K562 (cell line): ENCODE results near the gene CBX2. TPM values are rescaled to one million over a fixed set of nuclear protein-coding genes. Genes with fewer than 3 reads are reported as not detected.

ENCODE experiments used
- ATF3 ChIP-seq, 2 experiments: fragments of 450-650 bp in 1 of 2; sonication (generic) in 1 of 2; formaldehyde crosslinking in 1 of 2; IDR thresholded peaks in 1 of 2; conservative IDR thresholded peaks in 1 of 2; 2 replicates each; pipeline versions ENCODE4 v1.6.1 to v1.8.1; 2016 to 2023; ENCODE audit warnings: mild to moderate bottlenecking in 2 of 2, moderate library complexity in 2 of 2, inconsistent platforms in 1 of 2, missing genetic modification reagents in 1 of 2
- ATF7 ChIP-seq: fragments of 450-650 bp; IDR thresholded peaks from 2 replicates; pipeline ENCODE4 v1.7.1; 2014; ENCODE audit warnings: mild to moderate bottlenecking, moderate library complexity
- BACH1 ChIP-seq: fragments of 200-800 bp; sonication (Bioruptor generic); IDR thresholded peaks from 2 replicates; pipeline ENCODE4 v1.6.1; 2016; ENCODE audit warnings: missing genetic modification characterization, missing compliant biosample characterization
- CTBP1 ChIP-seq: fragments of 450-650 bp; IDR thresholded peaks from 2 replicates; pipeline ENCODE4 v1.6.1; 2016; ENCODE audit warnings: borderline replicate concordance
- E2F3 ChIP-seq: fragments of 250-450 bp; sonication (Bioruptor Pico); IDR thresholded peaks from 2 replicates; pipeline ENCODE4 v1.4.0; 2020; ENCODE audit warnings: mild to moderate bottlenecking
- EZH2 ChIP-seq: IDR thresholded peaks from 2 replicates; pipeline ENCODE4 v1.6.1; 2012; ENCODE audit warnings: low read depth, mild to moderate bottlenecking, inconsistent platforms, low read length, borderline replicate concordance
- FIP1L1 ChIP-seq: fragments of 200-400 bp; formaldehyde crosslinking; IDR thresholded peaks from 2 replicates; pipeline ENCODE4 v1.6.1; 2018; ENCODE audit warnings: mild to moderate bottlenecking, low read depth, low read length; ENCODE audit not compliant: poor library complexity, severe bottlenecking
- NCOA6 ChIP-seq: fragments of 450-650 bp; IDR thresholded peaks from 2 replicates; pipeline ENCODE4 v1.6.1; 2017; ENCODE audit warnings: mild to moderate bottlenecking
- NR1H2 ChIP-seq: sonication (generic); formaldehyde crosslinking; IDR thresholded peaks from 2 replicates; pipeline ENCODE4 v1.4.0; 2020; ENCODE audit warnings: mild to moderate bottlenecking, missing genetic modification reagents
- RBM34 ChIP-seq: fragments of 200-400 bp; formaldehyde crosslinking; IDR thresholded peaks from 2 replicates; pipeline ENCODE4 v1.6.1; 2018; ENCODE audit warnings: low read length, borderline replicate concordance; ENCODE audit not compliant: insufficient read depth
- RFX7 ChIP-seq: fragments of 250-450 bp; sonication (Bioruptor Pico); IDR thresholded peaks from 2 replicates; pipeline ENCODE4 v1.5.1; 2021; ENCODE audit warnings: mild to moderate bottlenecking
- SP1 ChIP-seq: sonication (generic); formaldehyde crosslinking; IDR thresholded peaks from 2 replicates; pipeline ENCODE4 v1.8.1; 2022; ENCODE audit warnings: mild to moderate bottlenecking, missing genetic modification reagents
- SPI1 ChIP-seq: IDR thresholded peaks from 2 replicates; pipeline ENCODE4 v1.6.1; 2011; ENCODE audit warnings: low read depth, low read length, control low read depth, borderline replicate concordance
- TAL1 ChIP-seq: fragments of 450-650 bp; IDR thresholded peaks from 2 replicates; pipeline ENCODE4 v1.6.1; 2016; ENCODE audit warnings: mild to moderate bottlenecking
- ZNF232 ChIP-seq: sonication (generic); formaldehyde crosslinking; IDR thresholded peaks from 2 replicates; pipeline ENCODE4 v1.8.0; 2022; ENCODE audit warnings: mild to moderate bottlenecking, missing genetic modification reagents
- ZNF318 ChIP-seq, 2 experiments: fragments of 450-650 bp; IDR thresholded peaks; 2 replicates each; pipeline ENCODE4 v1.6.1; 2016; ENCODE audit warnings: mild to moderate bottlenecking in 2 of 2, borderline replicate concordance in 1 of 2, low read depth in 1 of 2, moderate library complexity in 1 of 2
- ZNF589 ChIP-seq: fragments of 200-800 bp; sonication (Bioruptor generic); IDR thresholded peaks from 2 replicates; pipeline ENCODE4 v1.6.1; 2016; ENCODE audit warnings: low read depth, missing genetic modification characterization, missing compliant biosample characterization
- polyA plus RNA-seq, 8 experiments: library from polyadenylated mRNA; depleted of rRNA in 4 of 8; stranded (reverse) in 5 of 8; unstranded in 3 of 8; fragments of >200 nt; fragmentation: Nextera tagmentation in 2 of 8; fragmentation: Illumina TruSeq in 1 of 8; extraction: Ambion mirVana in 2 of 8; extraction: Trizol in 1 of 8; gene quantifications; 2 replicates each; pipeline versions ENCODE4 v1.2.1 to v1.2.3, GENCODE V29; 2011 to 2014; ENCODE audit warnings: inconsistent platforms in 1 of 8, missing spikeins in 1 of 8
- total RNA-seq, 7 experiments: library from RNA; depleted of rRNA in 6 of 7; stranded (reverse); fragments of >200 nt in 6 of 7; fragmentation: Illumina TruSeq in 2 of 7; extraction: Trizol in 2 of 7; gene quantifications; 2 replicates each; pipeline versions ENCODE4 v1.2.1 to v1.2.3, GENCODE V29; 2011 to 2021; ENCODE audit warnings: low replicate concordance in 1 of 7
- TF ChIP-seq, protein P1 (sequence below): fragments of 450-650 bp; conservative IDR thresholded peaks from 2 replicates; pipeline ENCODE4 v1.6.1; 2016; ENCODE audit warnings: missing genetic modification characterization, low read depth, mild to moderate bottlenecking, control low read depth, missing compliant biosample characterization

The CBX2 gene
- total and polyA plus RNA-seq, 9 of the 15 experiments (the other 6 are each of a cell fraction or from before 2014, with no cell fraction given), result 0.66 to 26.9 (median 13.9) TPM

DNA sequence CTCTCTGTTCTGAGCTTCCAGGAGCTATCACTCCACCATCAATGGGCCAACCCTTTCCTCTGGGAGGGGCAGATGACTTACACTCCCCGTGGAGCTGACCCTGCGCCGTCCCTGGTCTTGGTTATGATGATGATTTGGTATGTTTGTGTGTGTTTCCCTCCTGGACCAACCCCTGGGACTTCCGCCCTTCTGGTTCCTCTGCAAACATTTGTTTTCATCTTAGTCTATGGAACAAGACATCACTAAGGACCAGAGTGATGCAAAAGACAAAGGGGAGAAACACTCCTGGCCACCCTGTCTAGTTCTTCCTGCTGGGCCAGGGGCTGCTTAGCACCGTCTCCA is 47.6 kb downstream of the CBX2 start (continued):
- no peak for TF ChIP-seq ZNF318 (IDR thresholded peaks at IDR 0.05; ENCODE audit: borderline replicate concordance in 1 of 2, low read depth in 1 of 2)
- TF ChIP-seq SP1 (CRISPR knock-in tag), result peak; percentile 24; the same call in 1 of the 2 replicates
- no peak for TF ChIP-seq EZH2
- TF ChIP-seq BACH1 (tag), result no peak; the same call in 1 of the 2 replicates
- TF ChIP-seq E2F3 (CRISPR knock-in tag), result no peak
- TF ChIP-seq NCOA6, result no peak
- no peak for TF ChIP-seq TAL1
- TF ChIP-seq NR1H2 (CRISPR knock-in tag), result no peak
- TF ChIP-seq, protein P1, sequence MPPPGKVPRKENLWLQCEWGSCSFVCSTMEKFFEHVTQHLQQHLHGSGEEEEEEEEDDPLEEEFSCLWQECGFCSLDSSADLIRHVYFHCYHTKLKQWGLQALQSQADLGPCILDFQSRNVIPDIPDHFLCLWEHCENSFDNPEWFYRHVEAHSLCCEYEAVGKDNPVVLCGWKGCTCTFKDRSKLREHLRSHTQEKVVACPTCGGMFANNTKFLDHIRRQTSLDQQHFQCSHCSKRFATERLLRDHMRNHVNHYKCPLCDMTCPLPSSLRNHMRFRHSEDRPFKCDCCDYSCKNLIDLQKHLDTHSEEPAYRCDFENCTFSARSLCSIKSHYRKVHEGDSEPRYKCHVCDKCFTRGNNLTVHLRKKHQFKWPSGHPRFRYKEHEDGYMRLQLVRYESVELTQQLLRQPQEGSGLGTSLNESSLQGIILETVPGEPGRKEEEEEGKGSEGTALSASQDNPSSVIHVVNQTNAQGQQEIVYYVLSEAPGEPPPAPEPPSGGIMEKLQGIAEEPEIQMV (tag), result no peak
- peak; percentile 5 for TF ChIP-seq ATF3 (IDR thresholded peaks at IDR 0.05)
- no peak for TF ChIP-seq ATF3 (CRISPR knock-in tag; conservative IDR thresholded peaks at IDR 0.05)
- no peak for TF ChIP-seq FIP1L1
- no peak for TF ChIP-seq CTBP1
- no peak for TF ChIP-seq RBM34
- TF ChIP-seq ATF7, result no peak; the same call in 1 of the 2 replicates
- no peak for TF ChIP-seq ZNF232 (CRISPR knock-in tag)
- TF ChIP-seq SPI1, result peak; percentile 53; the same call in 1 of the 2 replicates
- no peak for TF ChIP-seq RFX7 (CRISPR knock-in tag)
- TF ChIP-seq ZNF589 (CRISPR knock-in tag), result peak; percentile 56; the same call in 1 of the 2 replicates
